MV-4-11 (cell line): Measurements from ENCODE around the gene CTXND1.
"Not testable (repeated sequence)": the region's sequence is repeated elsewhere in the genome, so short reads cannot be mapped to it uniquely, and the experiment has no call there.

Experiments used
- DNase-seq: peaks from one replicate; lab custom pipeline; 2025; lab: John Stamatoyannopoulos, UW

Gene CTXND1

DNA sequence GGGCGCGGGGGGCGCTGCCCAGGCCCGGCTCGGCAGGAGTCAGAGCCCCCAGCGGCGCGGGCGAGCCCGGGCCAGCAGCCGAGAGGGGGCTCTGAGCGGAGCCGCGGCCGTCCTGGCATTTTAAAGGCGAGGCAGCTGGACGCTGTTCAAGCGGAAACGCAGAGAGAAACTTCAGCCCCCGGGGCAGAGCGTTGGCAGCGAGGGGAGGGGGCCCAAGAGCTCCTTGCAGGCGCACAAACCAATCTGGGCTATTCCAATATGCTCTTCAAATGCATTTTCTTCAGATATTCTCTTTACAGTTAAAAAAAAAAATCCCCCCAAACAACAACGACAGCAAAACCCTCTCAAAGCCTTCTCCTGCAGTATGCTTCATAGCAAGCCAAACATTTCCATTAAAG is at the start of gene CTXND1:
TSS of gene CTXND1 (minus strand) at position 93 of the 398 bp plus-strand sequence. CDS start 50,264 bp downstream, outside the sequence.
- DNase-seq: no peak

DNA sequence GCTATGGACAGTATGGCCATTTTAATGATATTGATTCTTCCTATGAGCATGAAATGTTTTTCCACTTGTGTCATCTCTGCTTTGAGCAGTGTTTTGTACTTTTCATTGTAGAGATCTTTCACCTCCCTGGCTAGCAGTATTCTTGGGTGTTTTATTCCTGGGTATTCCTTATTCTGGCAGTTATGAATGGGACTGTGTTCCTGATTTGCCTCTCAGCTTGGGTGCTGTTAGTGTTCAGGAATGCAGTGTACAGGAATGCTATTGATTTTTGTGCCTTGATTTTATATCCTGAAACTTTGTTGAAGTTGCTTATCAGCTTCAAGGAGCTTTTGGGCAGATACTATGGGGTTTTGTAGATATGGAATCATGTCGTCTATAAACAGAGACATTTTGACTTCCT is 49.5 kb upstream of the CTXND1 start:
- no peak for DNase-seq

DNA sequence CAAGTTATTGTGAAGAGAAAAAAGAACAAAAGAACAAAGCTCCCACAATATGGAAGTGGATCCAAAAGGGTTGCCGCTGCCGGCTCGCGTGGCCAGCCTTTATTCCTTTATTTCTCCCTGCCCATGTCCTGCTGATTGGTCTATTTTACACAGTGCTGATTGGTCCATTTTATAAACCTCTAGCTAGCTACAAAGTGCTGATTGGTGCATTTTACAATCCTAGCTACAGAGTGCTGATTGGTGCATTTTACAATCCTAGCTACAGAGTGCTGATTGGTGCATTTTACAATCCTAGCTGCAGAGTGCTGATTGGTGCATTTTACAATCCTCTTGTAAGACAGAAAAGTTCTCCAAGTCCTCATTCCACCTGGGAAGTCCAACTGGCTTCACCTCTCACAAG is 43.8 kb upstream of the CTXND1 start:
- DNase-seq: not testable (repeated sequence)

DNA sequence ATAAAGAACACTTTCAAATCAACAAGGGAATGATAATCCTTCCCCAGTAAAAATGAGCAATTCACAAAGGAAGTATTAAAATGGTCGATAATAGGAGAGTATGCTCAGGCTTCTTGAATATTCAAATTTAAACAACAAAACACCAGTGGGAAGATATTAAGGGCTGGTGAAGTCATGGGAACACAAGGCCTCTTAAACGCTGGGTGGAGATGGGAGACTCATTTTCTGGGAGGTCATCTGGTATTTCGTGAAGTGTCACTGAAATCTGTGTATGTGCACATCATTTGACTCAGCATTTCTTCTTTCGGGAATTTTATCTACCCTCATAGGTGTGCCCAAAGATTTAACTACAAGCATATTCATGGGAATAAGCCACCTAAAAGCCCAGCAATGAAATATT is 40.1 kb upstream of the CTXND1 start:
- DNase-seq: no peak

DNA sequence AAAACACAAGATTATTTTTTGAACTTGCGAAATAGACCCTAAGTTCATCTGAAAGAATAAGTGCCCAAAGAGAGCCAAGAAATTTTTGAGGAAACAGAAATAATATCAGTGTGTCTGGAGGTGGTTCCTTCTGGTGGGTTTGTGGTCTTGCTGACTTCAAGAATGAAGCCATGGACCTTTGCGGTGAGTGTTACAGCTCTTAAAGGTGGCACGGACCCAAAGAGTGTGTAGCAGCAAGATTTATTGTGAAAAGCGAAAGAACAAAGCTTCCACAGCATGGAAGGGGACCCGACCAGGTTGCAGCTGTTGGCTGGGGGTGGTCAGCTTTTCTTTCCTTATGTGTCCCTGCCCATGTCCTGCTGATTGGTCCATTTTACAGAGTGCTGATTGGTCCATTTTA is 38.9 kb upstream of the CTXND1 start:
- DNase-seq: not testable (repeated sequence)

DNA sequence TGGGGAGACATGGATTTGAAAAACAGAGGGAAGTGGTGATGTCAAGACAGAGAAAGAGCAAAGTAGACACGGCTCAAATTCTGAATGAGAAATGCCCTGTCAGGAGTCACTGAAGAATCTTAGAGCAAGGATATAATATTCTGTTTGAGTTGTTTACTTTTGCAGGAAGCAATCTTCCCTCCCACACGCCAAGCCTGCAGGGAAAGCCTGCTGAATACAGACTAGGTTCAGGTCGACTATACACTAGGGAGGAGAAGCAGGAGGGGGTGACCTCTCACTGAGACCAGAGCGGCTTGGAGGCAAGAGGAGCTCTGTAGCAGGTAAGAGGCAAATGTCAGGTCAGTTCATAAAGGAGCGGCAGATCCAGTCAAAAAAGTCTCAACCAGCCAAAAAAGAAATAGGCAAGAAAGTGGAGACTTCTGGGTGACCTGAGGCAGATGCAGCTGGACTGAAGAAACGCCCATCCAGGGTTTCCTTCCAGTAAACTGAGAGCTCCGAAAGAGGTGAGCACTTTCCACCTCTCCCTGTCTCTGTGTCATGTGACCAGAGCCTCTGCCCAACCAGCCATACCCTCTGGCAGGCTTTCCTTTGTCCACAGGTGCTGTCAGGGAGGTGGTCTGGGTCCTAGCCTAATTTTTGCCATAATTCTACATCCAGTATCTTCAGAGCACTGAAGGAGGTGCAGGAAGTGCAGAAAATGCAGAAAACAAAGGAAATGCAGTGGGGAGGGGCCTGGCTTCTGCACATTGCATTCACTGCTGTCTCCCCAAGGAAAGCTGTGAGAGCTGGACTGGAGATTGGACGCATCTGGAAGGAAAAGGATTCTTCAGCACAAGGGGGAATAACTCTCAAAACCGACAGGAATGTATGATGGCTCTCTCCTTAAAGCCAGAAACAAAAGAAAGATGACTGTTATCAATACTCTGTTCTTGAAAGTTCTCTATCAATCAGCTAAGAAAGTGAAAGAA is 37.8 kb upstream of the CTXND1 start:
- no peak for DNase-seq

DNA sequence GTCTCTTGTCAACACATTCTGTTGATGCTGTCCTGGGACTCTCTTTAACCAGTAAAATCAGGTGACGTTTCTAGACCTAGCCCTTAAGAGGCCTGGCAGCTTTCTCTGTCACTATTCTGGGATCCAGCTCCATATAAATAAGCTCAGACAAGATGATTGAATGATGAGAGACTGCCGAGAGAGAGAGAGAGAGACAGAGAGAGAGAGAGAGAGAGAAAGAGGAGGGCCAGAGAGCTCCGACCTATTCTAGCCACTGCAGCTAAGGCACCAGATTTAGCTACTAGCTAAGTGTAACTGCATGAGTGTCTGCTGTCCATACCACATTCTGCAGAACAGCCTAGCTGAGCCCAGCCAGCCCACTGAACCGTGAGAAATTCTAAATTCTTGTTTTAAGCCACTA is 36.1 kb upstream of the CTXND1 start:
- DNase-seq: no peak

DNA sequence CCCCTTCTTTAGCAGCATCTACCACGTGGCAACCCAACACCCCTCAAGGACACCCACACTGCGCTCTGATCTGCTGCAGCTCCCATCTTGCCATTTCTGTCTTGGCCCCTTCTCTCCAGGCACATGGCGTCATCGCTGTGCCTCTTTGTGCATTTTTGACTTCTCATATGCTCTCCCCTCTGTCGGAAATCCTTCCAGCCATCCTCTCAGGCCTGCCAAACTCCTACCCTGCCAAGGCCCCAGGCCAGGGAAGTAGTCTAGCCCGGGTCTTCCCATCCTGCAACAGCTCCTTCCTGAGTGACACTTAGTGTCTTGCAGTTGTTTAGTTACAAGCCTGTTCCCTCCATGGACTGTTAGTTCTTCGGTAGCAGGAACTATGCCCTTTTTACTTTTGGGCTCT is 34.0 kb upstream of the CTXND1 start:
- no peak for DNase-seq

DNA sequence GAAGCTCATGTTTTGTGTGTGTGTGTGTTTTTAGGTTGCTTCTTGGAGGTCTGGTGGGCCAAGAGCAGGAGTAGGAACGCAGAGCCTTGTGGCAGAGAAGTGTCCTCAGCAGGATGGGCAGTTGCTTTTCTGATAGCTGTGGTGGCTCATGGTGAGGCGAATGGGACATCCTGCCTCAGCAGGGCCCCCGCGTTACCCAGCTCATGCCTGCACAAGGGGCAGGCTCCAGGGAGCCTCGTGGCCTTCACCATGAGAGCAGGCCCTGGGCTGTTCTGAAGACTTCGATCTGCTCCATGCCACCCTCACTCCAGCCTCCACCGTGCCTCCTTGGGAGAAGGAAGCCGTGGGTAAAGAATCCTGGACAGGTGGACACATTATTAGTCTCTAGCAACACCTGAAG is 33.4 kb upstream of the CTXND1 start:
- DNase-seq: no peak

DNA sequence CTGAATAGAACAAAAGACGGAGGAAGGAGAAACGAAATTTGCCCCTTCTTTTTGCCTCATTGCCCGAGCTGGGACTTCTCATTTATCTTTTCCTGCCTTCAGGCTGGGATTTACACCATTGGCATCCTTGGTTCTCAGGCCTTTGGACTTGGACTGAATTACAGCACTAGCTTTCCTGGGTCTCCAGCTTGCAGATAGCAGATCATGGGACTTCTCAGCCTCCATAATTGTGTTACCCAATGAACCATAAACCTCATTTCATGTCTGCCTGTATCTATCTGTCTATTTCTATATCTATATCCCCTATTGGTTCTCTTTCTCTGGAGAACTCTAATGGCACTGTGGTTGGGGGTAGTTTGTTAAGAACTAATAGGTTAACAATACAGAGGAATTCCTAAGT is 31.5 kb upstream of the CTXND1 start:
- no peak for DNase-seq

DNA sequence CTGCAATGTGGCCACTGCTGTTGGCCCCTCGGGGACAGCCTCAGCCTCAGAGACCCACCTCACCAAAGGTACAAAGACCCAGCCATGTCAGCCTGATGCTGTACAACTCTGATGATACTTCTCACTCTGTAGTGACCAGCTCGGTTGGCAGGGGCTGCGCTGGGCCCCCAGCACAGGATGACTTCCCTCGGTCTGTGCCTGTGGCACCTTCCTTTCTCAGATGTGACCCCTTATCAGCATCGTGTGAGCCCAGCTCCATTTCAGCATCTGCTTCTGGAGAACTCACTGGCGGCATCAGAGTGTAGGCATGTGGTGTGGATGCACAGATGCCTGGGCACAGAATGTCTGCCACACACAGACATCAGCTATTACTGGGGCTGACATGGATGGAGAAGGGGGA is 25.1 kb upstream of the CTXND1 start:
- no peak for DNase-seq

DNA sequence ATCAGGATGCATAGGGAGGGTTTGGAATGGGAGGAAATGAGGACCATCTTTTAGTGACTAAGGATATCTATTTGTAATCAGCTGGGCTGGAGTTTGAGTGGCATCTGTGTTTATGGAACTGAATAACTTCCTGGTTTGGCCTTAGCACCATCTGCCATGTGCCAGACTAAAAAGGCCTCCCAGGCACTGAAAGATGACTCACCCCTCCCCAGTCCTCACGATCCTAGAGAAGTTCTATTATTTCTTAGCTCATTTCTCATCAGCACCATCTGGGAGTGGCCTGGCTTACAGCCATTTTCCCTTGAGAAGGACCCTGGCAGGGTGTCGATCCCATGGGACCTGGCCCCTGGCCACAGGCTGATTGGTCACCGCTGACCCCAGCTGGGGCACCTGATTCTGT is 23.9 kb upstream of the CTXND1 start:
- DNase-seq: peak; percentile 75

DNA sequence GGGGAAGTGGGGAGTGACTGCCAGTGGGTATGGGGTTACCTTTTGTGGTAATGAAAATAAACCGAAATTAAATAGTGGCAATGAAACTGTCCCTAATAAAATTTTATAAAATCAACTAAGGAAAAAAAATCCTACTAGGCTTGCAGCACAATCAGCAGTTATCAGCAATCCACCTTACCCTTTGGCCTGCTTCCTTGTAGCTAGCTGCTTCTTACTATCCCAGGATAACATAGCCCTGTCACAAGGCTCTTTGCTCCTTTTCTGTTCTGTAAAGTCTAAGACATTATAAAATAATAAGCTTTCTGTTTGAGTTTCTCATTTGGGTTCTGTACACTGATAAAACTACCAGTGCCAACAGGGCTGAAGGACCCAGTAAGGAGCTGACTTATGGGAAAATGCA is 23.0 kb upstream of the CTXND1 start:
- no peak for DNase-seq

DNA sequence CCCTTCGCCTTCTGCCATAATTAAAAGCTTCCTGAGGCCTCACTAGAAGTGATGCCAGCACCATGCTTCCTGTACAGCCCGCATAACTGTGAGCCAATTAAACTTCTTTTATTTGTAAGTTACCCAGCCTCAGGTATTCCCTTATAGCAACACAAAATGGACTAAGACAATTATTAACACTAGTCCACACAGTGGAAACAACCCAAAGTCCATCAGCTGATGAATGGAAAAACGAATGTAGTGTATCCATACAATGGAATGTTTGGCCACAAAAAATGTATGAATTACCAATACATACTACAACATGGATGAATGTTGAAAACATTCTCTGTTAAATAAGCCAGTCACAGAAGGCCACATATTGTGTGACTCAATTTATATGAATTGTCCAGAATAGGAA is 22.5 kb upstream of the CTXND1 start:
- DNase-seq: no peak

DNA sequence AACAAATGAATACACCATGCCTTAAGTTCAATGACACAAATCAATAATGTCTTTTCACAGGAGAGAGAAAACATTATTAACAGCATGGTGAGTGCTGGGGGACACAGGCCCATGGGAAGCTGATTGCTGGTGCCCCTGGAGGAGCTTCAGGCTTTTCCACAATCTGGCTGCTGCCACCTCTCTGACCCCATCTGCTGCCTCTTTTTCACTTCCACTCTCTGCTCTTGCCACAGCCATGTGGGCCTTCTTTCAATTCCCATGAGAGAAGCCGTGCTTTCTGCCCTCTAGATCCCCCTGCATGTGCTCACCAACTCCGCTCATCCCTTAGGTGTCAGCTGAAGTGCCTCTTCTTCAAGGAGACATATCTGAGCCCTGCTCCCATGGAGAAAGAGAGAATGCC is 21.0 kb upstream of the CTXND1 start:
- DNase-seq: peak; percentile 71

DNA sequence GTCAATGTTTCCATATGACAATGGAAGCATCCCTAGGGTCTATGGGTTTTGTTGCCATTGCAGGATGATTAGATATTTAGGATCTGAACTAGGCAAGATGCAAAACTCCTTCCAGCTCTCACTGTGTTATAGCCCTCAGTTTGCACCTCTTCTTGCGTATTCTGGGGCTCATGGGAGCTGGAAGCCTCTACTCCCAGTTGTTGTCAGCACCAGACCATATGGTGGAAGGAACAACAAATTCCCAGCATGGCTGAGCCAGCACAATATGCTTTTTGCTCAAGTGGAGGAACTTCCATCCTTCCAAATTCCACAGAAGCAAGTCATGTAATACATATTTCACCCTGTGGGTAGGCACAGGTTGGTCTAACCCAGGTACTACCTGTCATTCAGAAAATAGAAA is 18.5 kb upstream of the CTXND1 start:
- no peak for DNase-seq

DNA sequence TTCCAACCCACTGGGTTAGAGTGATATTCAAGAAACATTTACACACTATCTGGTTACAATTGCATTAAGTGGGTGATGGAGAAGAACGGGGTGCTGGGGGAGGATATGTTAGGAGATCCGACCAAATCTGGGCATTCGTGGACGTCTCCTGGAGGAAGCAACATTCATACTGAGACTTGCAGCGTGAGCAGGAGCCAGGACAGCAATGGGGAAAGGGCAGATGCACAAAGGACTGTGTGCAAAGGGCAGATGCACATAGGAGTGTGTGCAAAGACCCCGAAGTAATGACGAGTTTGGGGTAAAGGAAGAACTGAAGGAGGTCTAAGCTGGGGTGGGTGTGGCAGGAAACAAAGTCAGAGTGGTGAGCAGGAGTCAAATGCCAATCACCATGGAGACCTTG is 16.1 kb upstream of the CTXND1 start:
- no peak for DNase-seq

DNA sequence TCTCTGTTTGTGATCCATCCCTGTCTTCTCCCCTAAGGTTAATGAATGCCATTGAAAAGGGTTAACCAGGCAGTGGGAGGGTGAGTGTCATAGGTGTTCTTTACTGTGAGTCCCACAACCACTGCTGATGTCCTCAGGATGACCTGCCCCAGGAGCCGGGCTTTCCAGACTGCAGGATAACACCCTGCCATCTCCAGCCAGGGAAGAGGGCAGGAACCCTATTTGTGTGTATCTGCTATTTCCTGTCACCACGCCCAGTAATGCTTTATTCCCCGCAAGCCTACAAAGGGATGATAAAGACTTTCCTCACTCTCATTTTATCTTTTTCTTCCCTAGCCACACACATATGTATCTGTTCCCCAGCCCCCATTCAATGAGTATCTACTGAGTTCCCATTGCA is 15.6 kb upstream of the CTXND1 start:
- DNase-seq: no peak

DNA sequence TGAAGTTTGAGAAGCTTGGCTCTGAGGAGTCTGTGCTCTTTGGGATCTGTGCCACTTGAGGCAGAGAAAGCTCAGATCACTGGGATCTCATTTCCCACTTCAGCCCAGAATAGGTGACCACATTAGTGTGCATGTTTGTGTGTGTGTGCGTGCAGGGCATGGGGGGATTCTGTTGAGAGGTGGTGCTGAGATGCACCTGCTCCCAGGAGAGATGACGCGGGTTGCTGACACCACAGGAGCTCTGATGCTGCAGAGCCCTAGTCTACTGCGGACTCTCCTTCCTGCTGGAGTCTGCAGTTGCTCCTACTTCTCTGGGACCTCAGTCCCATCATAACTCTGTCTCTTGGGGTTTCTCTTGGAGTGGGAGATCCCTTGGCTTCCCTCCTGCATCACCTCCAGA is 14.7 kb upstream of the CTXND1 start:
- DNase-seq: no peak

DNA sequence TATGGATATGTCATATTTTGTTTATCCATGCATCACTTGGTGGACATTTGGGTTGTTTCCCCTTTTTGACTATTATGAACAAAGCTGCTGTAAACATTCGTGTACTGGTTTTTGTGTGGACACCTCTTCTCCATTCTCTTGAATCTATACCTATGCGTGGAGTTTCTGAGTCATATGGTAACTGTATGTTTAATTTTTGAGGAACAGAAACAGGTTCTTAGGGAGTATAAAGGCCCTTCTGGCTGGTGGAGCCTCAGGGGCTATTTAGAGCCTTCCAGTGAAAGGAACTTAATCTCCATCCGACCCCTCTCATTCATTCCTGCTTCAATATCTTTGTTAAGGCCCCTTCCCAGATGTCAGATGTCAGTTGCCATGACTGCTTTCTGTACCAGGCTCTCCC is 14.1 kb upstream of the CTXND1 start:
- DNase-seq: peak; percentile 79

DNA sequence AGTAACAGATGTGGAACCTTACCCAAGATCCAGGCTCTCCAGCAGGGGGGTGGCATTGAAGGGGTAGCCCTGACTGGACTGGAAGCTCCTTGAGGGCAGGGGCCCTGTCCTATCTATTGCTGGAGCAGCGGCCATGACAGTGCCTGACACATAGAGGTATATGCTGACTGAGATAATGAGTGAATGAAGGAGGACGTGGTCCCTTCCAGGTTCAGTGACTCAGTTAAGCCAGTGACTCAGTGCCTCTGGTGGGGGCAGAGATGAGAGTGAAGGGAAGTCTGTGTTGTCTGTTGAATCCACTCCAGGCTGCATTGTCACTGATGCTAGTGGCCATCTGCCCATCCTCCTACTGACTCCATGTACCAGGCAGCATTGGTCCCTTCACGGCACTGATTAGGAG is 13.0 kb upstream of the CTXND1 start:
- no peak for DNase-seq

DNA sequence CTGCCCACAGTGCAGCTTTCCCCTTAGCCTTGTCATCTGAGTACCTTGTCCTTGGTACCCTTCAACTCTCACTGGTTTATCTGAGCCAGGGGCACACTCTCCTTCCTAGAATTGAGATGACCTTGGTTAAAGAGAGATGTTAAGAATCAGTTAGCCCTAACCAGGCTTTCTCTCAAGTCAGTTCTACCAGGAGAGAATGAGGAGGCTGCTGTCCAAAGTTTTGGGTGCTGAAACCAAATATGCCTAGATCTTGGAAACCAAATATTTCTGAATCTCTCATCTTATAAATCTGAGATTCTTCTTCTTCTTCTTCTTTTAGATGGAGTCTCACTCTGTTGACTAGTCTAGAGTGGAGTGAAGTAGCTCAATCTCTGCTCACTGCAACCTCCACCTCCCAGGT is 12.0 kb upstream of the CTXND1 start:
- DNase-seq: no peak

DNA sequence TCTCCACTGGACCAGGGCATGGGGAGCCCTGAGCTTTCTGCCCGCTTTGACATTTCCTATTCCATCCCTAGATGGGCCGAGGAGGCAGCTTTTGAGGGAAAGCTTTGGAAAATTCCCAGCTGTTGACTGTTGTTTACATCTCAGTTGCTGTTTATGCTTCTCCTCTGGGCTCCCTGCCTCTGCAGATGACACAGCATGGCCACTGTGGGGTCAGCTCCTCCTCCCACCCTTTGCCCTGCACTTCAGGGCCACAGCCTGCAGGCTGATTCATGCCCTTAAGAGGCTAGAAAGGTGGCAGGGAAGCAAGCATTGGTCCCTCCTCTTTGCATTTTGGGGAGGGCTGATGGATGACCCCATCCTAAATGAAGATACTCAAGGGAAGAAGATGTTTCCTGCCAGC is 8.5 kb upstream of the CTXND1 start:
- DNase-seq: no peak

DNA sequence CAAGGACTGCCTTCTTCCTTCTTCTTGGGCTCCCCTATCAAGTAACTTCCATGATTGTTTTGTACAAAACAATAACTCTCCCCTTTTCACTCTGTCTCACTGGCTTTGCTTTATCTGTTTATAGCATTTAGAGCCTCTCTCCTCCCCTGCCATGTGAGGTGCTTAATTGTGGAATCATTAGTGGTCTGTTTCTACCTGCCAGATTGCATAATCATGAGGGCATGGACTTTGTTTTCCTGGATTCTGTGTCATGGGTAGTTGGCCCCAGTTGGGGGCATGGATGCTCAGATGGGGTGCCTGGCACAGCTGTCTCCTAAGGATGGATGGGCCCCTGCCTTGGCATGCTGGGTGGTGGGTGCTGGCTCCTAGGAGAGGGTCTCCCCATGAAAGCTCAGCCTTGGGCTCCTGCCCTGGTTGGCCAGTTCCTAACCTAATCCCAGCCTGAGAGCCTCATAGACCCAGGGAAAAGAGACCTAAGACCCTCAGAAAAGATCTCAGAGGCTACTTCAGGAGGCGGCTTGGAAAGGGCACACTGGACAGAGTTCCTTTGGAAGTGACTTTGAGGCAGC is 8.0 kb upstream of the CTXND1 start:
- no peak for DNase-seq
